Uterus (tissue), 4 donors: Measurements from ENCODE around the gene SMO. TPM values are rescaled to one million over a fixed set of nuclear protein-coding genes. Genes with fewer than 3 reads are reported as not detected.
A peak's percentile ranks its signal among the peaks of the same experiment; 100 is the strongest.
"Not testable (repeated sequence)": the region's sequence is repeated elsewhere in the genome, so short reads cannot be mapped to it uniquely, and the experiment has no call there.

Experiments
- DNase-seq, 2 donors: peaks; one replicate each; pipeline ENCODE4 v3.0.0-alpha.2; 2019 to 2020
- H3K27ac ChIP-seq, 2 donors: fragments of 200-600 bp; sonication (generic); 1 replicate in 1 of 2; 2 replicates in 1 of 2; pipeline ENCODE4 v1.5.1; 2016 to 2018
- H3K27me3 ChIP-seq, 2 donors: fragments of 200-600 bp; sonication (generic); one replicate each; pipeline ENCODE4 v1.5.1; 2018 to 2019; ENCODE audit warnings: control low read depth in 1 of 2
- H3K36me3 ChIP-seq, 2 donors: fragments of 200-600 bp; sonication (generic); one replicate each; pipeline ENCODE4 v1.5.1; 2019; ENCODE audit warnings: control low read depth in 1 of 2
- H3K4me1 ChIP-seq, 2 donors: fragments of 200-600 bp; sonication (generic); one replicate each; pipeline ENCODE4 v1.5.1; 2018 to 2019; ENCODE audit warnings: control low read depth in 1 of 2
- H3K4me3 ChIP-seq, 2 donors: fragments of 200-600 bp; sonication (generic); 1 replicate in 1 of 2; 2 replicates in 1 of 2; pipeline ENCODE4 v1.5.1; 2018 to 2019; ENCODE audit warnings: mild to moderate bottlenecking in 1 of 2
- H3K9me3 ChIP-seq, 2 donors: fragments of 200-600 bp; sonication (generic); one replicate each; pipeline ENCODE4 v1.5.1; 2019; ENCODE audit warnings: control low read depth in 1 of 2
- POLR2A ChIP-seq, 2 donors: fragments of 450-650 bp; IDR thresholded peaks; one replicate each; pipeline ENCODE4 v1.6.1; 2016; ENCODE audit warnings: antibody characterized with exemption in 2 of 2, mild to moderate bottlenecking in 1 of 2, moderate library complexity in 1 of 2
- intact Hi-C: fragments of 100-400 bp; cut with DNase I; formaldehyde crosslinking; loops from one replicate; pipeline ENCODE4 v1.15.1; 2023; ENCODE audit warnings: low total_unique reads
- total RNA-seq, 4 donors: library from RNA; depleted of rRNA in 3 of 4; stranded (reverse); fragments of >200 nt in 3 of 4; gene quantifications; one replicate each; pipeline versions ENCODE4 v1.1.0 to v1.2.4, GENCODE V29; 2014 to 2023
- TF ChIP-seq, protein P1 (sequence below), 4 experiments: fragments of 200-600 bp in 2 of 4; fragments of 450-650 bp in 2 of 4; sonication (generic) in 2 of 4; IDR thresholded peaks; one replicate each; pipeline ENCODE4 v1.5.1; 2016 to 2019; ENCODE audit warnings: antibody characterized with exemption in 4 of 4, mild to moderate bottlenecking in 2 of 4, moderate library complexity in 1 of 4
- donor health status: DM: yes; HTN: yes; CAD: no.

The SMO gene
- total RNA-seq, 4 donors from 2014 or later = 7.4 to 94.6 (median 27.7) TPM

DNA sequence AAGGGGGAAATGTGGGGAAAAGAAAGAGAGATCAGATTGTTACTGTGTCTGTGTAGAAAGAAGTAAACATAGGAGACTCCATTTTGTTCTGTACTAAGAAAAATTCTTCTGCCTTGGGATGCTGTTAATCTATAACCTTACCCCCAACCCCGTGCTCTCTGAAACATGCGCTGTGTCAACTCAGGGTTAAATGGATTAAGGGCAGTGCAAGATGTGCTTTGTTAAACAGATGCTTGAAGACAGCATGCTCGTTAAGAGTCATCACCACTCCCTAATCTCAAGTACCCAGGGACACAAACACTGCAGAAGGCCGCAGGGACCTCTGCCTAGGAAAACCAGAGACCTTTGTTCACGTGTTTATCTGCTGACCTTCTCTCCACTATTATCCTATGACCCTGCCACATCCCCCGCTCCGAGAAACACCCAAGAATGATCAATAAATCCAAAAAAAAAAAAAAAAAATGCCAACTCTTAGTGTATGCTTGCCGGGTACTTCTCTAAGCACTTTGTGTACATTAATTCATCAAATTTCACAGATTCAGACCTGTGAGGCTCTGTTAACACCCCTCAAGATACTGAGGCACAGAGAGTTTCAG is 28.5 kb downstream of the SMO start:
- intact Hi-C loops = loop anchor here (5.0 kb wide), 1 partner anchor 75 kb away; no protein-coding TSS in a partner anchor
- not testable (repeated sequence) for H3K27ac ChIP-seq, H3K4me3 ChIP-seq, H3K4me1 ChIP-seq, H3K9me3 ChIP-seq, DNase-seq, H3K36me3 ChIP-seq, H3K27me3 ChIP-seq

DNA sequence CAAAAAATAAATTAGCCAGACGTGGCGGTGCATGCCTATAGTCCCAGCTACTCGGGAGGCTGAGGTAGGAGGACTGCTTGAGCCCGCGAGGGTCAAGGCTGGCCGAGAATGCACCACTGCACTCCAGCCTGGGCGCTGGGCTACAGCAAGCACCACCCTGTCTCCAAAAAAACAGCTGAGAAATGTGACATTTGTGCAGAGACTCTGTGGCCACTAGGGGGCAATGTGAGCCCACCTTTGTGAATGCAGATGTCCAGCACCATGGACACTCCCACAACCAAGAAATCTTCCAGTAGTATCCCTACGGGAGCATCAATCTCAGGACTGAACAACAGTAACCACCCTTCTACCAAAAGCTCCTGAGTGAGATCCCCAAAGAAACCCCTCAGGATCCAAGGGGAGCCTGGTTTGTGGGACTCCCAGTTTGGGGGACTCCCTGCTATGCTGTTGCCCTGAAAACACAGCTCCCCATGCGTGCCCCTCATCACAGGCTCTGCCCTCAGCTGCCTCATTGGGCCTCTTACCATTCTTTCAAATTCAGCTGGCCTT is 30.2 kb downstream of the SMO start:
- Histone ChIP-seq H3K9me3 (no peaks in the 10 kb centered on the region), H3K4me3 (no peak overlapping the region), H3K27me3 (no peaks in the 10 kb centered on the region), H3K4me1 (no peaks in the 10 kb centered on the region), H3K27ac (no peak overlapping the region), H3K36me3 (no peaks in the 10 kb centered on the region)
- DNase-seq = peak; percentile 78 to 87
- intact Hi-C loops = loop anchor here (5.0 kb wide), 1 partner anchor 74 kb away; no protein-coding TSS in a partner anchor
- TF ChIP-seq POLR2A (IDR thresholded peaks at IDR 0.05) = no peak
- TF ChIP-seq, protein P1, sequence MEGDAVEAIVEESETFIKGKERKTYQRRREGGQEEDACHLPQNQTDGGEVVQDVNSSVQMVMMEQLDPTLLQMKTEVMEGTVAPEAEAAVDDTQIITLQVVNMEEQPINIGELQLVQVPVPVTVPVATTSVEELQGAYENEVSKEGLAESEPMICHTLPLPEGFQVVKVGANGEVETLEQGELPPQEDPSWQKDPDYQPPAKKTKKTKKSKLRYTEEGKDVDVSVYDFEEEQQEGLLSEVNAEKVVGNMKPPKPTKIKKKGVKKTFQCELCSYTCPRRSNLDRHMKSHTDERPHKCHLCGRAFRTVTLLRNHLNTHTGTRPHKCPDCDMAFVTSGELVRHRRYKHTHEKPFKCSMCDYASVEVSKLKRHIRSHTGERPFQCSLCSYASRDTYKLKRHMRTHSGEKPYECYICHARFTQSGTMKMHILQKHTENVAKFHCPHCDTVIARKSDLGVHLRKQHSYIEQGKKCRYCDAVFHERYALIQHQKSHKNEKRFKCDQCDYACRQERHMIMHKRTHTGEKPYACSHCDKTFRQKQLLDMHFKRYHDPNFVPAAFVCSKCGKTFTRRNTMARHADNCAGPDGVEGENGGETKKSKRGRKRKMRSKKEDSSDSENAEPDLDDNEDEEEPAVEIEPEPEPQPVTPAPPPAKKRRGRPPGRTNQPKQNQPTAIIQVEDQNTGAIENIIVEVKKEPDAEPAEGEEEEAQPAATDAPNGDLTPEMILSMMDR (IDR thresholded peaks at IDR 0.05) = peak; percentile 77 to 90 (median 88)

DNA sequence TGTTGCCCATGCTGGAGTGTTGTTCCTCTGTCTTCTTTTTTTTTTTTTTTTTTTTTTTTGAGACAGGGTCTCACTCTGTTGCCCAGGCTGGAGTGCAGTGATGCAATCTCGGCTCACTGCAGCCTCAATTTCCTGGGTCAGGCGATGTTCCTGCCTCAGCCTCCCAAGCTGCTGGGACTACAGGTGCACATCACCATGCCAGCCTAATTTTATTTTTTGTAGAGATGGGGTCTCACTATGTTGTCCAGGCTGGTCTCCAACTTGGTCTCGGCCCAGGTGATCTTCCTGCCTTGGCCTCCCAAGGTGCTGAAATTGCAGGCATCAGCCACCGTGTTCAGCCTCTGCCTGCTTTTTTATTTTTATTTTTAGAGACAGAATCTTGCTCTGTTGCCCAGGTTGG is 30.7 kb downstream of the SMO start:
- not testable (repeated sequence) for H3K27me3 ChIP-seq, H3K4me1 ChIP-seq, H3K9me3 ChIP-seq, H3K27ac ChIP-seq, DNase-seq, H3K4me3 ChIP-seq, H3K36me3 ChIP-seq
- intact Hi-C loops = loop anchor here (5.0 kb wide), 1 partner anchor 73 kb away; no protein-coding TSS in a partner anchor

DNA sequence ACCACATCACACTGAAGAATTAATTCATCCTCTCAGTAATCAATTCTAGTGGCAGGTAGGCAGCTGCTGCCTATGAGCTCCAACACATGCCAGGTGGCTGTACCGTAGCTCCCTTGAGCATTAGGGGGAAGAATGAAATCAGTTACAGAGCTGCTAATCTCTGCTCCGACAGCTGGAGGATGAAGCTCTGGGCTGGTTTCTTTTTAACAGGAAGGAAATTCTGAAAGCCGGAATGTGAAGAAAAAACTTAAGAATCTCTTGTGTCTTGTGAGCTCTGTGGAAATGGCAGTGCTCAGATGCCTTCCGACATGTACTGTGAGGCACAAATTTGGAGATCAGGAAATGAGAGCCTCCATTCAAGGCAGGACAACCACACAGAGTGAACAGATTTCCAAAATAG is 33.6 kb downstream of the SMO start:
- Histone ChIP-seq H3K27ac (no peak overlapping the region), H3K4me1 (peaks cover 0 to 9% of the 10 kb centered on the region in 2 donors), H3K9me3 (no peaks in the 10 kb centered on the region), H3K36me3 (no peaks in the 10 kb centered on the region), H3K4me3 (no peak overlapping the region), H3K27me3 (no peaks in the 10 kb centered on the region)
- intact Hi-C loops = no loop called here
- no peak for TF ChIP-seq POLR2A (IDR thresholded peaks at IDR 0.05)
- TF ChIP-seq, protein P1 (IDR thresholded peaks at IDR 0.05) = no peak
- DNase-seq = no peak

DNA sequence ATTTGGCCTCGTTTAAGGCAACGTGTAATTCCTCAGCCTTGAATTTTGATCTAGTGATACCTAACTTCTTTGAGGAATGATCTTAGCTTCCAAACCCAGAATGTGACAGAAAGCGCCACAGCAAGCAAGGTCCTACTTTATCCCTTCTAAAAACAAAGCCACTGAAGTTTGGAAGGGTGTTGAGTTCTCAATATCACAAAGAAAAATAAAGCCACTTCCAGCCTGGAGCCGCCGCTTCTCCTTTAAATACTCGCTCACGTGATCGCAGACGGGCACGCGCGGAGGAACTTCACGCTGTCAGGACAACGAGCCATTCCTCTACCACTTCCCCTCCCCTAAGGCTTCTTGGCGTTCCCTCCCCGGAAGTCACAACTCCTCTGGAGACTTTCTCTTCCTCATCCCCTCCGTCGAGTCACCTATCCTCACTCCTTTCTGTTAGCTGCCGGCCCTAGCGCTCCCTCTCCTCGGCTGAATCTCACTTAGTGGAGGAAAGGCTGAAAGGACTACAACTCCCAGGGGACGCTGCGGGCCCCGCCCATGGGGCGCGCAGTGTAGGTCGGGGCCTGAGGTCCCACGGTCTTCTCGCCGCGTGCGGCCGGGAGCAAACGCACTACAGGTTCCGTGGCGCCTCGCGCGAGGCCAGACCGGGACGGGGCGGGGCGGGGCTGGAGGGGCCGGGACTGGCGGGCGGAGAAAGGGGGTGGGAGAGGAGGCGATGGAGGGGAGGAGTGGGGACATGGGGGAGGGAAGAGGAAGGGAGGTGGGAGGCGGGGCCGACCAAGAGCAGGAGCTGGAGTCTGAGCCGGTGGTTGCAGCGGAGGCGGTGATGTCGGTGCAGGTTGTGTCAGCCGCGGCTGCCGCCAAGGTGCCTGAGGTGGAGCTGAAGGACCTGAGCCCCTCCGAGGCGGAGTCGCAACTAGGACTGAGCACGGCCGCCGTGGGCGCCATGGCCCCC is 36.1 kb downstream of the SMO start, which contains the start of gene AHCYL2:
AHCYL2 (plus strand) TSS at position 780 of the 955 bp plus-strand sequence.
- H3K4me3 ChIP-seq = peak within 1 kb of the TSS; percentile 64 to 65
- intact Hi-C loops = no loop called here
- H3K27ac ChIP-seq = peak within 1 kb of the TSS; percentile 95 to 99
- H3K4me1 ChIP-seq = peaks cover 0 to 9% of the 10 kb centered on the region in 2 donors
- DNase-seq = peak; percentile 97 to 98
- no peaks in the 10 kb centered on the region for H3K36me3 ChIP-seq
- peak; percentile 21 to 52 for TF ChIP-seq POLR2A (IDR thresholded peaks at IDR 0.05)
- TF ChIP-seq, protein P1 (IDR thresholded peaks at IDR 0.05) = peak in 1 of 4 experiments; percentile 10
- H3K27me3 ChIP-seq = no peaks in the 10 kb centered on the region
- no peaks in the 10 kb centered on the region for H3K9me3 ChIP-seq
